ENCODE measurements around the gene ZSCAN26. TPM values are rescaled to one million over a fixed set of nuclear protein-coding genes. Genes with fewer than 3 reads are reported as not detected.

The ZSCAN26 gene
- total and polyA plus RNA-seq, 2 of the 8 experiments (the other 6 are each of a cell fraction or from before 2014, with no cell fraction given): 7.0 to 8.5 TPM

GRCh38 chr6:28264834-28265401, 2.0 kb upstream of the ZSCAN26 start:
- CTCF ChIA-PET (ENCODE audit: partially characterized antibody): interaction anchor here (0.7 kb wide), 2 partner anchors 13 to 91 kb away, joined by 3 read pairs; partner anchors contain the start of gene ZKSCAN4

More at GRCh38 chr6:28264834-28265401, 2.0 kb upstream of the ZSCAN26 start:
- POLR2A ChIA-PET (ENCODE audit: partially characterized antibody): interaction anchor here (0.9 to 4.3 kb wide), 4 partner anchors 14 to 134 kb away, joined by 3 to 31 read pairs (median 4); partner anchors contain the start of genes PGBD1 and ZKSCAN4
- Histone ChIP-seq H4K20me1 (replicated peaks in 1 of 2; ENCODE audit: control insufficient read depth in 1 of 2, insufficient read depth in 2 of 2, low read length in 2 of 2) (no peaks in the 10 kb centered on the region), H3K9me3 (ENCODE audit: insufficient read depth in 2 of 2, low read depth in 1 of 2, low read length in 1 of 2) (no peaks in the 10 kb centered on the region), H3K4me3 (ENCODE audit: extremely low read depth in 1 of 4, insufficient read depth in 2 of 4, low read depth in 3 of 4, low read length in 4 of 4) (no peak overlapping the region), H2BK12ac (ENCODE audit: low read depth, low read length) (no peak overlapping the region), H3K79me2 (ENCODE audit: control insufficient read depth in 1 of 2, insufficient read depth in 2 of 2, low read length in 2 of 2) (peaks cover 0 to 16% of the 10 kb centered on the region in 2 experiments; a peak in 2 of 4 replicates), H4K91ac (replicated peaks; ENCODE audit: insufficient read length, low read length) (no peak overlapping the region), H4K5ac (ENCODE audit: insufficient read length, low read depth, low read length) (no peak overlapping the region), H2BK120ac (replicated peaks; ENCODE audit: low read depth, low read length) (no peak overlapping the region), H3K56ac (replicated peaks; ENCODE audit: insufficient read length, low read depth, low read length) (no peak overlapping the region), H2BK5ac (ENCODE audit: low read depth, low read length) (no peak overlapping the region), H3K4me2 (ENCODE audit: insufficient read depth in 1 of 2, low read depth in 2 of 2, low read length in 2 of 2) (no peak overlapping the region), H3K14ac (ENCODE audit: insufficient read length) (no peak overlapping the region), H2AFZ (ENCODE audit: low read length) (no peak overlapping the region), H2BK20ac (ENCODE audit: low read length) (no peak overlapping the region), H4K8ac (ENCODE audit: extremely low read depth, insufficient read depth, low read length) (no peak overlapping the region), H3K27me3 (replicated peaks in 1 of 4; ENCODE audit: control insufficient read depth in 3 of 4, extremely low read depth in 1 of 4, insufficient read depth in 3 of 4, low read length in 3 of 4) (no peaks in the 10 kb centered on the region), H3K4ac (replicated peaks; ENCODE audit: insufficient read length, low read depth, low read length) (no peak overlapping the region), H2BK15ac (ENCODE audit: low read length) (no peak overlapping the region), H3K36me3 (ENCODE audit: control insufficient read depth in 2 of 4, insufficient read depth in 4 of 4, low read length in 3 of 4) (no peaks in the 10 kb centered on the region), H3K23ac (ENCODE audit: insufficient read length) (no peak overlapping the region), H3K27ac (ENCODE audit: low read depth, low read length) (no peak overlapping the region), H3K79me1 (ENCODE audit: low read depth, low read length) (no peaks in the 10 kb centered on the region), H3K23me2 (ENCODE audit: low read depth, low read length) (peaks cover 2% of the 10 kb centered on the region; the same call in 1 of the 2 replicates), H3K4me1 (replicated peaks in 1 of 4; ENCODE audit: control insufficient read depth in 3 of 4, insufficient read depth in 4 of 4, low read length in 3 of 4) (peaks cover 0 to 2% (median 0%) of the 10 kb centered on the region in 4 experiments; a peak in 1 of 7 replicates), H2AK5ac (ENCODE audit: low read depth, low read length) (no peak overlapping the region), H3K18ac (ENCODE audit: extremely low read depth, low read length) (no peak overlapping the region), H3K9ac (replicated peaks in 1 of 4; ENCODE audit: extremely low read depth in 1 of 4, low read depth in 3 of 4, low read length in 3 of 4) (no peak overlapping the region)
- WGBS, 2 experiments (ENCODE audit: extremely low coverage in 1 of 2, insufficient coverage in 1 of 2, insufficient read length in 1 of 2, insufficient replicate concordance in 2 of 2, low coverage in 1 of 2, low lambda C conversion rate in 2 of 2, missing lambda C conversion rate in 1 of 2): 67% methylated on average over 4 of the region's 4 CpGs; no CpG with 5 or more reads in 1 of the 2 experiments
- DNase-seq (ENCODE audit: low read depth in 1 of 2, low spot score in 2 of 2) (no peak), FAIRE-seq (no peak)
- TF ChIP-seq MAX (IDR thresholded peaks at IDR 0.05): no peak
- no peak for TF ChIP-seq EZH2 (IDR thresholded peaks at IDR 0.05; ENCODE audit: low read depth, low read length, severe bottlenecking)
